MV-4-11 (cell line): Measurements from ENCODE around the gene HOXD3.

ENCODE experiments used
- DNase-seq: peaks from one replicate; lab custom pipeline; 2025; lab: John Stamatoyannopoulos, UW

HOXD3 gene

DNA sequence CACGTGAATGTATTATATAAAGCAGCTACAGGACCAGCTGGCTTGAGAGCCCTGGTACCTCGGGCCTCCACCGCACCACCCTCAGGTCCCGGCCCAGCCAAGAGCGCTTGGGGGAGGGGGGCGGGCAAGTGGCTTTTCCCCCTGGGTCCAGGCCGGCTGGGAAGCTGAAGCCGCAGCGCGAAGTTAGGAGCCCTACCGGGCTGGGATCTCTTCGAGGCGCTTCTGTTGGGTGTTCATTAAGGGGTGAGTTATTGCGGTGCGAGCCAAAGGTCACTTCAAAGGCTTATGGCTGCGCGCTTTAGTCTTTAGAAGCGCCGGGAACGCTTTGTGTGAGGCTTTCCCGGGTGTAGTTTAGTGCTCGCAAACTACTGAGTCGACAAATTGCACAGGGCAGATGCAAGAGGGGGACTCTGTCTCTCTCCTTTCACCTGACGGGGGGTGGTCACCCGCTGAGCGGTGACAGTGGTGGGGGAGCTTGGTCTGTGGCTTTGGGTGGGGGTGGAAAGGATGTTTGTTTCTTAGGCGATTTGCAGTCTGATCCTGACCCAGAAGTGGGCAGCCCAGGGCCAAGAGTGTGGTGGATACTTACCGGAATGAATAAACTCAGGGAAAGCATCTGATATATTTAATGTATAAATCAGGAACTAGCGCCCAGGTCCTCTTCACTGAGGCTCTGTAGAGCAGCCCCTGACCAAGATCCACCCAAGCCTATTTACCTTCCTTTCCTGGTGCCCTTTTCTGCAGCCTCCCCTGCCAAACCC is 6.0 kb downstream of the HOXD3 start:
- DNase-seq: no peak

- DNase-seq: no peak
These were observed 6.6 kb downstream of the HOXD3 start for GRCh38 chr2:176163672-176164056.

DNA sequence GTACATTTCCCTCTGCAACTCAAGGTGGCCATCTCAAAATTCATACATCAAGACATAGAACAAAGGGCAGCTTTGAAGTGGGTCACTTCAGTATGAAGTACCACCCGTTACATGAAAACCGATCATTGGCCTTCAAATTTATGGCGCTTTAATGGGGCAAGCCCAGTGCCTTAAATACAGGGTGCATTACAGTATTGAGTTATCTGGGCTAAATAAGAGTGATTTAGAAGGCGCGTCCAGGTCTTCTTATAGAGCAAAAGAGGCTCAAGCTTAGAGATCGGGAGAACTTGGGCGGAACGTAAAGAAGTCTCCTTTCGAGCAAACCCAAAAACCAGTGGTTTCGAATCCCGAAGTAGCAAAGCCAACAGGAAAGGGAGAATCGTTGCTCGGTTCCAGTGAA is 7.1 kb downstream of the HOXD3 start:
- DNase-seq: no peak

DNA sequence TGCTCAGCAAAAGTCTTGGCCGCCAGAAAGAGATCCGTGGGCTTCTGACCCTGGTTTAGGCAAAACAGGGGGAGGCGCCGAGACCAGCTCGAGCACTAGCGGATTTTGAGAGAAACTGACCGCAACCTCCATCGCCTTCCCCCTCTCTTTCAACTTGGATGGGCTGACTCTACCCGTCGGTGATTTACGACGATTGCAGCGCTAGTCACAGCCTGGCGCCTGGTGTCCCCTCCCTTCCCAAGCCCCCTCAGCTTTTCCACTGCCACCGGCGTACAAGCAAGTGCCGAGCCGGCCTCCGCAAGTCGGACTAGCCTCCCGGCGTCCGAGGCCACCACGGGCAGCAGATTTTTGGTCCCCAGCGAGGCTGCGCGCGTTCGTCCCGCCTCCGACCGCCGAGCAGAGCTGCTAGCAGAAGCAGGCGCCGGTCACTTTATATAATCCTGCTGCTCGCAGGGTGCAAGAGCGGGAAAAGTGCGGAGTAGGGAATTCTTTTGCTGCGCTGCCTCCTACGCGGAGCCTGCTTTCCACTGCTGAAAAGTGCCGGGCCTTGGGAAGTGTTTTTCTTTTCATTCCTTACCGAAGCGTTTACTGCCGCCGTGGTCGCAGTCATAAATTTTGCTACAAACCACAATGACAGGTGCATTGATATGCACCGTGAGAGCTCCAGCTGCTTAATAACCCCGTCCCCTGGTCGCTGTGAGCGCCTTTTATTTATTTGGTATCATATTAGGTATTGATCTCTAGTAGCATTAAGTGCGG is 7.7 kb downstream of the HOXD3 start:
- DNase-seq: no peak

- no peak for DNase-seq
These were observed 8.4 kb downstream of the HOXD3 start for GRCh38 chr2:176165370-176166050.

GRCh38 chr2:176166272-176166671 is 9.2 kb downstream of the HOXD3 start:
- no peak for DNase-seq

DNA sequence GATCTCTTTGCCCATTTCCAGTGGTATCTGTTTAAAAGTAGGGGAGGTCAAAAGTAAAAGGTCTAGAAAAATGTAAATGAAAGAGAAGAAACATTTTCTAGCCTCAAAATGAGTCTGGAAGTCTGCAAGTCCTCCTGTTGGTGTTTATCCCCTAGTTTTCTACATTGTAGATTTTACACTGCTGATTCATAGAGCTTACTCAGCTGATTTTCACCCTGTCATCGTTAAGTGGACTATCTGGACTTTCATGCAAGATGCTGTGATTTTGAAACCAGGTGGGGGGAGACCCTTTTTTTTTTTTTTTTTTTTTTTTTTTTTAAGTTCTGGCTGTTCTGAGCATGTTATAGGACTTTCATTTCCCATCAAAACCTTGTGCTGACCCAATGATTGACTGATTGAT is 10.3 kb downstream of the HOXD3 start:
- DNase-seq: no peak

DNA sequence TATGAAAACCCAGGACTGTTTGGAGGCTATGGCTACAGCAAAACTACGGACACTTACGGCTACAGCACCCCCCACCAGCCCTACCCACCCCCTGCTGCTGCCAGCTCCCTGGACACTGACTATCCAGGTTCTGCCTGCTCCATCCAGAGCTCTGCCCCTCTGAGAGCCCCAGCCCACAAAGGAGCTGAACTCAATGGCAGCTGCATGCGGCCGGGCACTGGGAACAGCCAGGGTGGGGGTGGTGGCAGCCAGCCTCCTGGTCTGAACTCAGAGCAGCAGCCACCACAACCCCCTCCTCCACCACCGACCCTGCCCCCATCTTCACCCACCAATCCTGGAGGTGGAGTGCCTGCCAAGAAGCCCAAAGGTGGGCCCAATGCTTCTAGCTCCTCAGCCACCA is 12.1 kb downstream of the HOXD3 start:
- no peak for DNase-seq

- no peak for DNase-seq
These were observed 12.6 kb downstream of the HOXD3 start for GRCh38 chr2:176169711-176170110.

GRCh38 chr2:176170602-176171305 is 13.6 kb downstream of the HOXD3 start:
- no peak for DNase-seq

- DNase-seq: no peak
These were observed 14.4 kb downstream of the HOXD3 start for GRCh38 chr2:176171351-176172006.

- no peak for DNase-seq
These were observed 15.1 kb downstream of the HOXD3 start for GRCh38 chr2:176172007-176172894.

DNA sequence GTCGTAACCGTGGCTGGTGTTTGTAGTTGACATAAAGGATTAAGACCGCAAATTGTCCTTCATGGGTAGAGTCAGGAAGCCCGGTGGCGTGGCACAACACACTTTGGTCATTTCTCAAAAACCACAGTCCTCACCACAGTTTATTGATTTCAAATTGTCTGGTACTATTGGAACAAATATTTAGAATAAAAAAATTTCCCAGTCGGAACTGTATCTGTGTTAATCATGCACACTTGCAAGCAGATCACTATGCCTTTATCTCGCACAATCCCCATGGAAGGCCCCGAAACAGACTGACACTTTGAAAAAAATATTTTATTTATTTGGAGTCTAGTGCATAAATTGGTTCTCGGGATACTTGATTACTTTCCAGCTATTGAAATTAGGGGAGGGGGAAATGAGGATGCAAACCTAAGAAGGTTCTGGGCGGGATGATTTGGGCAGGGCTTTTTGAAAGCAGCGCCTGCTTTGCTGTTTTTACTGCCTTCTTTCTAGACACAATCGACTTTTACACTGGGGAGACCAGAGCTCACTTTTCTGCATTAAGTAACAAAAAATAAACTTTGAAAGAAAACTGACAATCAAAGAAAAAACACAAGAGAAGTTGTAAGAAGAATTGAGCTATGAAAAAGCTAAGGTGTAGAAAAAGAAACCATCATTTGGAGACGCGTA is 15.9 kb downstream of the HOXD3 start:
- DNase-seq: no peak

- DNase-seq: no peak
These were observed 16.7 kb downstream of the HOXD3 start for GRCh38 chr2:176173567-176174381.

- DNase-seq: peak; percentile 4
These were observed 17.3 kb downstream of the HOXD3 start for GRCh38 chr2:176174382-176174823.

GRCh38 chr2:176174824-176175708 is 18.0 kb downstream of the HOXD3 start:
- no peak for DNase-seq

DNA sequence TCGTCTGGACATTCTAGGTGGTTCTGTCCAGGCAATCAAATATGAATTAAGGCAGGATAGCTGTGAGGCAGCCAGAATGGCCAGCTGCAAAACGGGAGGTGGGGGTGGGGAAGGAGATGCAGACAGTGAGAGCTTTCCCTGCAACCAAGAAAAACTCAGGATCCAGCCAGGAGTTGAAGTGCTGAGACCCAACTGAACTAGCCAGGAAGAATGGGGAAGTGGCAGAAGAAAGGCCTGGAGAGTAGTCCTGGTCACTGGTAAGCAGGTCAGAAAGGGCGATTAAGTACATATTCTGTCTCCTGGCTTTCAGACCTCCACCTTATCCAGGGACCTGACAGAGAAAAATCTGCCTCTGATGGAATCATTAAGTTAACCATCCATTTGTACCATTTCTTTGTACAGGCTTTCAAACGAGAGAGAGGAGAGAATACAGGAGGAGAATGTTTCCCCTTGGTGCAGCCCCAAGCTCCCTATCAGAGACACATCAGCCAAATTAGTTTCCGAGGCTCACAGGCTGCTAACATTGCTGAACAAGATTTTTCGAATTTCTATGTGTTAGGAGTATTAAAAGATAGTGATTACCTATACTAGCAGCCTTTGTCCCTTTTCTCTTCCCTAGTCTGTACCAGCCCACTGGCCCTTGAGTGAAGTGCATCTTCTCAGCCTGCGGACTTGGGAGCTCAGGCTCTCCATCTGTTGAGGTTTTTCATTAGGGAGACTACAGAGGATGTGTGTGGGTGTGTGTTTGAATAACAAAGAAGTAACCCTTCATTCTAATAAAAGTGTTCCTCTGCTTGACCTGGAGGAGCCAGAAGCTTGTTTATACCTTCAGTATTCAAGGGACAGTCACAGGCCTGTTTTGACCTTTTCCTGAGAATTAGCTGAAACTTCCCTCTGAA is 18.9 kb downstream of the HOXD3 start:
- no peak for DNase-seq
